HEK293T (cell line): Measurements from ENCODE around the gene MYD88.

Experiments used
- CTCF ChIA-PET: fragments of 350-600 bp; formaldehyde crosslinking; extraction: SDS; loops from one replicate; lab custom pipeline; 2021; ENCODE audit warnings: antibody characterized with exemption, inconsistent platforms; lab: Yijun Ruan, JAX
- POLR2A ChIA-PET: fragments of 350-600 bp; formaldehyde crosslinking; extraction: SDS; loops from one replicate; lab custom pipeline; 2020; ENCODE audit warnings: antibody characterized with exemption, inconsistent platforms; lab: Yijun Ruan, JAX
- DNase-seq: peaks from one replicate; pipeline ENCODE4 v3.0.0; 2012; ENCODE audit warnings: mixed read lengths; ENCODE audit errors: extremely low spot score
- ARNT ChIP-seq: fragments of 450-650 bp; IDR thresholded peaks from 2 replicates; pipeline ENCODE4 v1.6.1; 2017; ENCODE audit warnings: mild to moderate bottlenecking
- BHLHE40 ChIP-seq: fragments of 450-650 bp; IDR thresholded peaks from 2 replicates; pipeline ENCODE4 v1.6.1; 2016; ENCODE audit warnings: mild to moderate bottlenecking, moderate library complexity, borderline replicate concordance
- CTBP1 ChIP-seq: fragments of 450-650 bp; IDR thresholded peaks from 2 replicates; pipeline ENCODE4 v1.6.1; 2016; ENCODE audit warnings: borderline replicate concordance
- ELF4 ChIP-seq: fragments of 450-650 bp; IDR thresholded peaks from 2 replicates; pipeline ENCODE4 v1.6.1; 2017; ENCODE audit warnings: antibody characterized with exemption
- FOXA1 ChIP-seq: fragments of 450-650 bp; IDR thresholded peaks from 2 replicates; pipeline ENCODE4 v1.6.1; 2016; ENCODE audit warnings: mild to moderate bottlenecking
- FOXK2 ChIP-seq: fragments of 450-650 bp; IDR thresholded peaks from 2 replicates; pipeline ENCODE4 v1.6.1; 2016; ENCODE audit warnings: mild to moderate bottlenecking
- FOXM1 ChIP-seq: fragments of 450-650 bp; IDR thresholded peaks from 2 replicates; pipeline ENCODE4 v1.6.1; 2017; ENCODE audit warnings: mild to moderate bottlenecking, borderline replicate concordance
- HDGF ChIP-seq: fragments of 450-650 bp; IDR thresholded peaks from 2 replicates; pipeline ENCODE4 v1.6.1; 2017; ENCODE audit warnings: antibody characterized with exemption, borderline replicate concordance
- L3MBTL2 ChIP-seq: fragments of 450-650 bp; conservative IDR thresholded peaks from 2 replicates; pipeline ENCODE4 v1.6.1; 2016; ENCODE audit warnings: mild to moderate bottlenecking
- LEF1 ChIP-seq: fragments of 450-650 bp; IDR thresholded peaks from 2 replicates; pipeline ENCODE4 v1.6.1; 2017; ENCODE audit warnings: mild to moderate bottlenecking, borderline replicate concordance
- NFRKB ChIP-seq: fragments of 450-650 bp; IDR thresholded peaks from 2 replicates; pipeline ENCODE4 v1.6.1; 2016; ENCODE audit warnings: mild to moderate bottlenecking, moderate library complexity
- SP1 ChIP-seq: fragments of 450-650 bp; IDR thresholded peaks from 2 replicates; pipeline ENCODE4 v1.6.1; 2017
- SUZ12 ChIP-seq: fragments of 450-650 bp; IDR thresholded peaks from 2 replicates; pipeline ENCODE4 v1.6.1; 2016; ENCODE audit warnings: mild to moderate bottlenecking
- TARDBP ChIP-seq: fragments of 450-650 bp; IDR thresholded peaks from 2 replicates; pipeline ENCODE4 v1.6.1; 2016
- ZNF384 ChIP-seq: fragments of 450-650 bp; IDR thresholded peaks from 2 replicates; pipeline ENCODE4 v1.6.1; 2016
- TF ChIP-seq, protein P1 (sequence below): fragments of 450-650 bp; IDR thresholded peaks from 2 replicates; pipeline ENCODE4 v1.6.1; 2016

Gene MYD88

DNA sequence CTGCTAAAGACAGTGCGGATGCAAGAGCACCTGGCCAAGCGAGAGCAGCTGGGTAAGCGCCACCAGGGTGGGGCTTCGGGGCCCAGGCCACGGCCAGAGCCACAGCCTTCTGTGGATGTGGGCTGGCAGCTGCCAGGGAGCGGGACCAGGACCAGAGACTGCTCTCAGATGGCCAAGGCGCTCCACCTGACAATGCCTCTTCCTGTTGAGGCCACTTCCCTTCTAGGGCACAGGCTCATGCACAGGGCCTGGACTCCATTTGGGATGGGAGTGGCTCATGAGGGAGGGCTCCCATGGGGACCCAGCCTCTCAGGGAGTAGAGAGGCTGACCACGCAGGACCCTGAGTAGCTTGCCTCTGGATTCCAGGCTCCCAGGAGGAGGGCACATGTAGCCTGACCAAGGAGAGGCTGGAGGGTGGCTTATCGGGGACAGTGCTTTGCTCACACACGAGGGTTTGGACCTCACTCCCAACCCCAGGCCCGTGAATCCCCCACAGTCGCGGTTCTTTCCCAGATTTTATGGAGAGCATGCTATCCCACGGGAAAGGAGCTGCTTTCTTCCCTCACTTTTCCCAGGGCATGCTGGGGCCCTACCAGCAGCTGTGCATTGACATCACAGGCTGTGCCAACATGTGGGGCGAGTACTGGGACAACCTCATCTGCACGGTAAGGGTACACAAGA is 26.6 kb upstream of the MYD88 start:
- no peak for DNase-seq
- POLR2A ChIA-PET, result no interaction called here
- TF ChIP-seq TARDBP (no peak), SUZ12 (no peak), HDGF (no peak), ARNT (no peak), SP1 (no peak)

GRCh38 chr3:38112378-38112761 is 26.1 kb upstream of the MYD88 start:
- DNase-seq, result no peak
- ChIA-PET CTCF (no interaction called here), POLR2A (no interaction called here)
- TF ChIP-seq SUZ12 (no peak), L3MBTL2 (no peak)
- TF ChIP-seq, protein P1, sequence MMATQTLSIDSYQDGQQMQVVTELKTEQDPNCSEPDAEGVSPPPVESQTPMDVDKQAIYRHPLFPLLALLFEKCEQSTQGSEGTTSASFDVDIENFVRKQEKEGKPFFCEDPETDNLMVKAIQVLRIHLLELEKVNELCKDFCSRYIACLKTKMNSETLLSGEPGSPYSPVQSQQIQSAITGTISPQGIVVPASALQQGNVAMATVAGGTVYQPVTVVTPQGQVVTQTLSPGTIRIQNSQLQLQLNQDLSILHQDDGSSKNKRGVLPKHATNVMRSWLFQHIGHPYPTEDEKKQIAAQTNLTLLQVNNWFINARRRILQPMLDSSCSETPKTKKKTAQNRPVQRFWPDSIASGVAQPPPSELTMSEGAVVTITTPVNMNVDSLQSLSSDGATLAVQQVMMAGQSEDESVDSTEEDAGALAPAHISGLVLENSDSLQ, result no peak

More for the DNA sequence above, 26.6 kb upstream of the MYD88 start:
- CTCF ChIA-PET, result no interaction called here

GRCh38 chr3:38114052-38114874 is 24.2 kb upstream of the MYD88 start:
- TF ChIP-seq SP1 (no peak), FOXM1 (no peak), BHLHE40 (no peak), L3MBTL2 (no peak), TARDBP (no peak)
- no peak for DNase-seq
- CTCF ChIA-PET, result no interaction called here
- POLR2A ChIA-PET, result no interaction called here

DNA sequence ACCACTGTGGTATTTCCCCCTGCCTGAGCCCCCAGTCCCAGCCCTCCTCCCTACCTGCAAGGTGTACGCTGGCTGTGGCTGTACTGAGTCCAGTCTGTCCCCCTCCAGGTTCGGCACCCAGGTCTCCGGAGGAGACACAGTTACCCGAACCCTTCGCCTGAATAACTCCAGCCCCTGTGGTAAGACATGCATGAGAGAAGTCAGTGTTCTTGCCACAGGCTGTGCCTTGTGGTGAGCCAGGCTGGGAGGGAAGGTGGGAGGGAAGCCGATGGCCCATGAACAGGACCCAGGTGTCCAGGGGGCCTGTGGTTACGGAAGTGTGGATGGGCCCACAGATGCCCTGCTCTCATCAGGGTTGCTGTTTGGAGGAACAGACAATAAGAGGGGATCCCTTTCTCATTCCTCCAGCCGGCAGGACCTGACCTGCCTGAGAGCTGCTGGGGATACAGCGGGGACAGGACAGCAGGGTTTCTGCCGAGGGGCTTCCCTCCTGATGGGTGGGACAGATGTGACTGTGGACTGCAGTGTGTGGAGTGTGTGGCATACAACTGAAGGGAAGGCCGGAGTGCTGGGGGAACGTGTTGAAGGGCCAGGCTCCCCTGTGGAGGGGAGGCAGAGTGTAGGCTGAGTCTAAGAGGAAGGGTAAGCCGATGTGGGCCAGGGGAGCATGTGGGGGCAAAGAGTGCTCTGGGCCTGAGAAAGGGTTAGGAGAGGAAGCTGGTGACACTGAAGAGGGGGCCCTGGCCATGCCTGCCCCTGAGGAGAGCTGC is 23.4 kb upstream of the MYD88 start:
- DNase-seq, result no peak
- TF ChIP-seq BHLHE40 (no peak), NFRKB (no peak), FOXM1 (no peak), CTBP1 (no peak), ARNT (no peak), LEF1 (no peak), FOXK2 (no peak), SP1 (no peak), L3MBTL2 (no peak), SUZ12 (no peak), ZNF384 (no peak), FOXA1 (no peak), HDGF (no peak), ELF4 (no peak)
- TF ChIP-seq, protein P1, result no peak
- POLR2A ChIA-PET, result no interaction called here
- CTCF ChIA-PET, result no interaction called here

DNA sequence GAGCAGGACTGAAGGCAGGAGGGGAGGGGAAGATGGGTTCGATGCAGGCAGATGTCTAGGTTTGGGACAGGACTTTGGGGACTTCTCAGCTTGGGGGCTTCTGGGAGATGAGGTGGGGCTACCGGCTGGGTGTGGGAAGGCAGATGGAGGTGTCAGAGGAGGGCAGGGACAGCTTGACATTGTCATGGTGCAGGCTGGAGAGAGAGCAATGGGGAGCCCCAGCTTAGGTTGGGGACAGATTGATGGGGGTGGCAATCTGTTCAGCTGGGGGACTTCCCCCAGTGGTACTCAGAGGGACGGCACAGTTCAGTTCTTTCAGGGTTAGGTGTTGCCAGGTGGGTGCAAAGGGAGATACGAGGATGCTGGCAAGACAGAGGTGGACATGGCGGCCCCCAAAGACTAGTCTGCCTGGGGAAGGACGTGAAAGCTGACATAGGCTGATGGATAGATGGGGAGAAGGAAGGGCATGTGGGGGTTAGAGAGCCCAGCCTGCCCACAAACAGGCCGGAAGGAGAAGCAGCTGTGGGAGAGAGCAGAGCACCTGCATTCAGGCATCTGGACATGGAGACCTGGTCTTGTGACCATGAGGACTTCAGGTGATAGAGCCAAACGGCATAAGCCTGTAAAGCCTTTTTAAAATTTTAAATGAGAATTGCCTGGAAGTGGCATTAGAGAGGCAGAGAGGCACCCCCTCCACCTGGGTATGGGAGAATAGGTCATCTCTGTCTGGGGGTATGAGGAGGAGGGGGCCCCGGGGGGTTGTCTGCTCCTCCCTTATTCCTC is 22.6 kb upstream of the MYD88 start:
- POLR2A ChIA-PET, result no interaction called here
- CTCF ChIA-PET, result interaction anchor here (1.3 kb wide), 1 partner anchor 183 kb away, joined by 4 read pairs; no protein-coding TSS in a partner anchor
- no peak for DNase-seq
- TF ChIP-seq SUZ12 (no peak), L3MBTL2 (no peak), FOXA1 (no peak), TARDBP (no peak), HDGF (no peak), FOXK2 (no peak), FOXM1 (no peak), SP1 (no peak), ARNT (no peak), CTBP1 (no peak), ZNF384 (no peak), BHLHE40 (no peak)
- TF ChIP-seq, protein P1, result no peak
